Skeletal muscle cell (primary cell): ENCODE measurements around the gene RREB1.

Experiments
- DNase-seq: peaks from one replicate; pipeline ENCODE4 v3.0.0-alpha.2; 2010; ENCODE audit warnings: low read depth
- H3K4me3 ChIP-seq: 2 replicates; pipeline ENCODE4 v1.5.1; 2011; ENCODE audit warnings: low read depth, mild to moderate bottlenecking, control low read depth, low read length, moderate library complexity

RREB1 gene

DNA sequence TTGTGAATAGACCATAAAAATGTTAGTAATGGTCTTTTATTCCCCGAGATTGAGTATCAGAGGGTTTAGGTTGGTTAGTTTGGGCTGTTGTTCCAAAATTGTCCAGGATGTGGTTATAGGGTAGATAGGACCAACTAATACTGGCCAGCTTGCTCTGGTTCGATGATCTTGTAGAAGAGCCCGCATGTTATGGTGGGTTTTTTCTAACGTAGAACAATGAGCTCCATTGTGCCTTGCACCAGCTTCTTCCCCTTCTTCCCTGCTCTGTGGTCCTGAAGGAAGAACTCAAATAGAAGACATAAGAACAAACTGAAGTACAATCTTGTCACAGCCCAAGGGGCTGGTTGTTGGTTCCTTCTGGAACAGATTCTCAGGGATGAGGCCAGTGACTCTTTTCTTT, 70.5 kb downstream of the RREB1 start:
- DNase-seq, result no peak
- H3K4me3 ChIP-seq, result no peak overlapping the region

DNA sequence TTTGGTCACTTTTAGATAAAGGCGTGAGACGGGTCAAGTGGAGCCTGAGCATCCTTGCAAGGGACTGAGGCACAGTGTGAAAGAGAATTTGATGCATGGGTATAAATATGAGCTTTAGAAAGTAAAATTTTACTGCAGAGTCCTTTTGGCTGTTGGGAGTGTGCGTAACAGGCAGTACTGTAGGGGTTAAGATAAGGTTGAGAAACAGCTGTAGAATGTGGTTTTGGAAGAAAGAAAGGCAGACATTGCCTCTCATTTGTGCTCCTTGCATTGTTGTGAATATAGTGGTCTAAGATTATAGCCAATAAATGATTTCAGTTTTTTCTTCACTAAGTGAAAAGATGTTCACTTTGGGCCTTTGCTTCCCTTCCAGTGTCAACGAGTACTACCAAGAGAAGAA, 73.0 kb downstream of the RREB1 start:
- no peak for DNase-seq
- H3K4me3 ChIP-seq, result no peak overlapping the region

DNA sequence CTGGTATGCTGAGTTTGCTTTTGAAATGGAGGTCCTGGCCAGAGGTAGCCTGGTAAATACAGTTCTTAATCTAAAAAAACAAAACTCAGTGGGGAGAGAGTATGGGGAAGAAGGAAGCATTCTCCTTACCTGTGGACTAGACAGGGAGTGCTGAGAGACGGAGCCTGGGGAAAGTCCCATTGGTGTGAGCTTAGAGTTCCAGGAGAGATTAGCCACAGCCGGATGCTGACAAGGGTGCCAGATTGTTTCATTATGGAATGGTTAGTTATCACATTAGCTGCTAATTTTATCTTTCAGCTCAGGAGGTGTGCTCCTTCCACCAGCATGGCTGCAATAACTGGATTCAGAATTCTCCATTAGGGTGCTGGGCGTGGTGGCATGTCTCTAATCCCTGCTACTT, 75.9 kb downstream of the RREB1 start:
- DNase-seq, result no peak

DNA sequence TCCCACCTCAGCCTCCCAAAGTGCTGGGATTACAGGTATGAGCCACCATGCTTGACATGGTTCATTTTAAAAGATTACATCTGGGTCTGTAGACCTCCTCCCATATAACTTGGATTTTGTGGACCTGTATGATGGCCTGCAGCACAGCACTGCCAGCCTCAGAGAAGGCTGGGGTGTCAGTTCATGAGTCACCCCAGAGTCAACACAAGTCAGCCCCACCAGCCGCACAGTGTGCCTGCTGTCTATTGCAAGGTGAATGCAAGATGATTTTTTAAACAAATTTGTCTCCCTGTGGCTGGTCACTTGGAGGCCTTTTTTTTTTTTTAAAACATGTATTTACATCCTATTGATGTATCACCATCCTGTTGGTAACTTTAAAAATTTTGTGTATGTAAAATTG, 76.7 kb downstream of the RREB1 start:
- H3K4me3 ChIP-seq, result no peak overlapping the region
- no peak for DNase-seq

More for the DNA sequence above, 75.9 kb downstream of the RREB1 start:
- no peak overlapping the region for H3K4me3 ChIP-seq

DNA sequence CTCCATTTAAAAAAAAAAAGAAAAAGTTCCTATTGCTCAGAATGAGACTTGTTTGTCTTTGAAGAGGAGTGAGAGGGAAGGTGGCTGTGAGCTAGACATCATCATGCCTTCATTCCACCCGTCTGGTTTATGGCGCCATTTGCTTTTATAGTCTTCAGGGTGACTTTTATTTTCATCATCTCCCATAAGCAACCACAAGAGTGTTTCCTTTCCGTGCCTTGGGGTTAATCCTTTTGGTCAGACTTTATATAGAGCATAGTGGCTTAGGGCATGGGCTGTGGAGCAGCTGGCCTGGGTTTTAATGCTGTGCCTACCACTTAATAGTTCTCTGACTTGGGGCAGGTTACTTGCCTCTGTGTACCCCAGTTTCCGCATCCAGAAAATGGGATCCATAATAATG, 77.8 kb downstream of the RREB1 start:
- no peak for DNase-seq
- H3K4me3 ChIP-seq, result no peak overlapping the region

DNA sequence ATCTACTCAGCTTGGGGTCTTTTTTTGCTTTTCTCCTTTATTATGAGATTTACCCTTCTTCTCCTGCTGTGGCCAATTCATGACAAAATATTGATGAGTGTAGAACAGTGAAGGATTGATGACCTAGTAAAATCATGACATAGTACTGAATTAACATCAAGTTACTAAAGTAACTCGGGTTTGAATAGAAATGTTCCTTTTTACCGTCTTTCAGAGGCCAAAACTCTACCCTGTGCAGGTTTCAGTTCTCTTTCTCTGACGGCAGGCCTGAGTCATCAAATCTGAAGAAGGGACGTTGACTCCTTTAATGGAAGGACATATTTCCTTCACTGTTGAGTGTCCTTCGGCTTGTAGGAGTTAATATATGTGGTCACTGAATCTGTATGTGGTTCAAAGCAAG, 80.7 kb downstream of the RREB1 start:
- no peak for DNase-seq
- H3K4me3 ChIP-seq, result no peak overlapping the region

DNA sequence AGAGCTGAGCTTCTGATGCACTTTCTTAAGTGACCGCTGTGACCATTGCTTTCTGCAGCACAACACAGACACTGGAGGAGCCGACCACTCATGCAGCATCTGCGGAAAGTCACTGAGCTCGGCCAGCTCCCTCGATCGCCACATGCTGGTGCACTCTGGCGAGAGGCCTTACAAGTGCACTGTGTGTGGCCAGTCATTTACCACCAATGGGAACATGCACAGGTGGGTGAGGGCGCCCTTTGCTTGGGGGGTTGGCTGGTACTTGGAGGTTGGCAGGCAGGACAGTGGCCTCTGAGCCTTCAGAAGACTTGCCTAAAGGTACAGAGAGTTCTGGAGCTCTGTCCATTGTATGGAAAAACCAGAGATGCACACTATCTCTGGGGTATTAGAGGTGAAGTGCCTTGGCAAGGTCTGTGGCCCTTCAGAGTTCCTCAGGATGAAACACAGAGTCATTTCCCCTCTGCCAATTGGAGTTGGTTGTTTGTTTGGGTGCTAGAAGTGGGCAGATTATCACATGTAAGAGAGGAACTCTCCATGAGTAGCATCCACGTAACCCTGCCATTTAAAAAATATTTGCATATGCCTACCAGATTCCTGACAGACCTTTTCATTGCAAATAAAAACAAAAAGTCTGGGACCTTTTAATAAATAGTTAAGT, 81.5 kb downstream of the RREB1 start:
- DNase-seq, result no peak
- no peak overlapping the region for H3K4me3 ChIP-seq

DNA sequence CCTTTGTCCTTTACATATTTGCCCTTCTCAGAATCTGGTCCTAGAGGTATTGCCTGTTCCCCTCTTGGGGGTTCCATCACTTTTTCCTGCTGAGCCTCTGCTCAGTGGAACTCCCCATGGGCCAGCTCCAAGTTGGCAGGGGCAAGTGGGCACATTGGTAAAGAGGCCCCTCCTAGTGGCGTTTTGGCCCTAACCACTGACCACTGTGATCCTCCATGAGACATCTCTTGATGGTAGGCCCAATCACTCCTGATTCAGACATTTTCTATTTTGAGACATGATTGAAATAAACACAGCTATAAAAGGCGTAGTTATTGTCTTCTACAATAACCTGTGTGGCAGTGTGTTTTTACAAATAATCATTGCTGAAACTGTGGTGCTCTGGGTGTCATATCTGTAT, 83.0 kb downstream of the RREB1 start:
- no peak overlapping the region for H3K4me3 ChIP-seq
- DNase-seq, result no peak

DNA sequence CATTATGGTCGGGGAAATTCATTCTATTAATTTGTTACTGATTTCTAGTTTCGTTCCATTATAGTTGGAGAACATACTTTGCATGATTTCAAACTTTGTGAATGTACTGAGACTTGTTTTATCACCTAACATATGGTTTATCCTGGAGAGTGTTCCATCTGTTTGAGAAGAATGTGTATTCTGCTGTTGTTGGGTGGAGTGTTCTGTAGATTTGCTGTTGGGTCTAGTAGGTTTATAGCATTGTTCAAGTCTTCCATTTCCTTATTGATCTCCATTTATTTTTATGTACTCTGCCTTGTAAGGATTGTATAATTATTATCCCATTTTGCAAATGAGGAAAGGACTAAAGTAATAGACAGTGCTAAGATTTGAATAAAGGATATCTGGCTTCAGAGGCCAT, 85.4 kb downstream of the RREB1 start:
- DNase-seq, result no peak
- no peak overlapping the region for H3K4me3 ChIP-seq

DNA sequence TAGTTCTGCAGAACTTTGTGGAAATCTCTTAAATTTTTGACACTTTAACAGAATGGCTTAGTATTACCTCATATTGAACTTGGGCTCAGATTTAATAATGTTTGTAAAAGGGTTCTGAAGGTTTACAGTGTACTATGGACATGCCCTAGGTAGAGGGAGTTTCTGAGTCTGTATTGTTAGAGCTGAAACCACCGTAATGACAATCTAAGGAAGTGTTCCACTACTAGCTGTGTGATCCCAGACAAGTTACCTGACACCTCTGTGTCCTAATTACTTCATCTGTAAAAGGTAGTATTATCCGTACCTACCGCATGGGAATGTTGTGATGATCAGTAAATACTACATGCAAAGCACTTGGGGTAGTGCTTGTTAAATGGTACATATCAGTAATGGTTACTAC, 86.9 kb downstream of the RREB1 start:
- no peak overlapping the region for H3K4me3 ChIP-seq
- no peak for DNase-seq

DNA sequence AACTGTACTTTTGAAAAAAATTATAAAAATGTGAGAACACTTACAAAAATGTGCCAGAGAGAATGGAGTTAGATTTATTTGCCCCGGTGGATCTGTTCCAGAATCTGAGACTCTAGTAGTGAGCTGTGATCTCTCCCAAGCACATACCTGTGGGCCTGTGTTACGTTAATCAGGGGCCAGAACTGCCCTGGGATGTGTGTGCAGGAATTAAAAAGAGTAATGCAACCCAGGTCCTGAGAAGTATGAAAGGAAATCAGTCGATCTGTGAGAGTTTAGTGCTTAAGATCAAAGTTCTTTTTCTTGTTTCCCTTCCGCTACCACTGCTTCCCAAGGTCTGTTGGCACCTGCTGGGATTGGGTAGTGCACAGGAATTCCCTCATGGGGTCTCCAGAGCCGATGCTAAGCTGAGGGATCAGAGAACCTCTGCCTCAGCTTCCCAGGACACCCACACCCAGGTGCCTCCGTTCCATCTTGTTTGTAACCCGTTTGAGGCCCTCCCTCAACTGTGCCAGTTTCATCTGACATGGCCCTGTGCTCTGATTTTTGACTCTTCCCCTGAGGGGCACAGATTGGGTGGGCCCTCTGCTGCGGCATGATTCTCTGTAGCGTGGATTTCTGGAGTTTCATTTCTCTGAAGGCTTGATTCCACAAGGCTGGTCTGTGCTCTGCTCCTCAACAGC, 87.7 kb downstream of the RREB1 start:
- no peak overlapping the region for H3K4me3 ChIP-seq
- DNase-seq, result no peak

DNA sequence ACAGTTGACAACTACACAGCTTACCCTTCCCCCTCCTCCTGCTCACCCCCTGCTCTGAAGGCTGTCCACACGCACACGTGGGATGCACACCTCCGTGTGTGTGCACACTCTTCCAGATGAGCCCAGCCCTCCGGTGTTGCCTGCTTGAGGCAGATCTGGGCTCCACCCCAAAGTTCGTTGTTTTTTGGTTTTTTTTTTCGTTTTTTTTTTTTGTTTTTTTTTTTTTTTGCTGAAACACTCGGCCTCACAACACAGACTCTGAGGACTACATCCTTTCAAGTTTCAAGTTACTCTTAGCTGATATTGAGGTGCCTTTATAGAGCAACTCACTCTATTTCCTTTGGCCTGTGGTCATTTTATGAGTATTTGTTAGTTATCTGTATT, 88.2 kb downstream of the RREB1 start:
- DNase-seq, result no peak
- H3K4me3 ChIP-seq, result no peak overlapping the region

DNA sequence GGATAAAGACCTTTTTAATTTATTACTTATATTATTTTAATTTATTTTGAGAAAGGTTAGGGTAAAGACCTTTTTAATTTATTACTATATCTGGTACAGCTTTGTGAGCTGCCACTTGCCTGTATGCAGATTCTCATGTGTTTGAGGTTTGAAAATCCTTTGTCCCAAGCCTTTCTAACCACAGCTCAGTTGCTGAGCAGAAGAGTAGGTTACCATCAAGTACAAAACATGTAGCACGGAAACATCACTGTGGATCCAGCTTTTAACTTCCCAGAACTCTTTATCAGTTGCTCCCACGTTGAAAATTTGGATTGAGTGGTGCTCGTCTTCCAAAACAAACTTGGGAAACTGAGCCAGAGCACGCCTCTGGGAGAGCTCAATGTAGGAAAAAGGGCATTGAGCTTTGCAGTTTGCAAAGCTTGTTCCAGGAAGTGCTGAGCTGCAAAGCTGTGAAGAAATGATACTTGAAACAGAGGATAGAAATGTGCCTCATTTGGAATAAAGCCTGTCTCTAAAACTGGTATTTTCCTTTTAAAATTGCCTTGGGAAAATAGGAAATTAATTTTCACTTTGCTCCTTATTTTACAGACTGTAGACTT, 89.0 kb downstream of the RREB1 start:
- no peak overlapping the region for H3K4me3 ChIP-seq
- no peak for DNase-seq

DNA sequence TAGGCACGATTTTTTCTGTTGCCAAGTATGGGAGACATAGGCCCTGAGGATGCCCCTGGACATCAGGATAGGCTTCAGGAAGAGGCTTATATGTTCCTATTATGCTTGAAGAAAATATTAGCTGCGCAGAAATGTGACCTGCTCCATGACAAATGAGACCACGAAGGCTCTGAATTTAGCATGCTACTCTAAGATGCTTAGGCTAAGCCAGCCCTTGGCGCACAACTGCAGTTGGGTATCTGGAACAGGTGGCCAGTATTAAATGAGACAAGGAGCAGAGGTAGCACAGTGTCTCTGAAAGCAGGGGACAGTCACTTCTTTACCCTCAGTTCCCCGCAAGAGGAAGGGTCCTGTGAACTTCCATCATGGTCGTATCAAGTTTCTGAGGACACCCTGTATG, 90.0 kb downstream of the RREB1 start:
- DNase-seq, result no peak
- no peak overlapping the region for H3K4me3 ChIP-seq

DNA sequence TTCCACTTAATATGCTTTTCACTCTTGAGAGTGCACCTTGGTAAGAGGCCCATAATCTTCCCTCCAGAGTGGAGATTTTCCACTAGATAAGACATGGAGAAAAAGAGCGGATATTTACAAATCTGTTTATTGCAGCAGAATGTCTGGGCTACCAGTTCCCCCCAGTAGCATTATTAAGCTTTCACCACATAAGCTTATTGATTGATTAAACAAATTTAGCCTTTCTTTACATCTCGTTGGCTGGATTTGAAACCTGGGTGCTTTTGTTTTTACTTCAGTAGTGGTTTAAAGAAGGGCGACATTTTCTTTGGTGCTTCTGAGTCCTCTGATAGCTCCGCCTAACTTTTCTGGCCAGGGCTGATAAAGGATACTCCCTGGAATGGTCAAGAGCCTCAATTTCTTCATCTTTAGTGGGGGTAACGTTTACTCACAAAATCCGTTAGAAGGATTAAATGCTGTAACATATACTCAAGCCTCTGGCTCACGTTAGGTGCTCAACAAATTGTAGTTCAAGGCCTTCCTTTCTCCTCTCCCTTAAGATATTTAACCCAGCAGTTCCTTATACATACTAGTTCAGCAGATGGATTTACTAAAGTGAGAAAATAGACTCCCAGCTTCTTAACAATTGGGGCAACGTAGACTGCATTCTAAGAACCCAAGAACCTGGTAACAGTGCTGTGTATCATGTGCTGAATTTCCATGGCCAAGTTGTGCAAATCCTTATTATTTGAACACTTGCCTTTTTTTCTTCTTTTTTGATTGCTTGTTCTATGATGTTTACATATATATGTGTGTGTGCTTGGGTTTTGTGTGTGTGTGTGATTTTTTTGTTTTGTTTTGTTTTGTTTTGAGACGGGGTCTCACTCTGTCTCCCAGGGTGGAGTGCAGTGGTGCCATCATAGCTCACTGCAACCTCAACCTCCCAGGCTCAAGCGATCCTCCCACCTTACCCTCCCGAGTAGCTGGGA, 91.4 kb downstream of the RREB1 start:
- no peak overlapping the region for H3K4me3 ChIP-seq
- DNase-seq, result no peak

DNA sequence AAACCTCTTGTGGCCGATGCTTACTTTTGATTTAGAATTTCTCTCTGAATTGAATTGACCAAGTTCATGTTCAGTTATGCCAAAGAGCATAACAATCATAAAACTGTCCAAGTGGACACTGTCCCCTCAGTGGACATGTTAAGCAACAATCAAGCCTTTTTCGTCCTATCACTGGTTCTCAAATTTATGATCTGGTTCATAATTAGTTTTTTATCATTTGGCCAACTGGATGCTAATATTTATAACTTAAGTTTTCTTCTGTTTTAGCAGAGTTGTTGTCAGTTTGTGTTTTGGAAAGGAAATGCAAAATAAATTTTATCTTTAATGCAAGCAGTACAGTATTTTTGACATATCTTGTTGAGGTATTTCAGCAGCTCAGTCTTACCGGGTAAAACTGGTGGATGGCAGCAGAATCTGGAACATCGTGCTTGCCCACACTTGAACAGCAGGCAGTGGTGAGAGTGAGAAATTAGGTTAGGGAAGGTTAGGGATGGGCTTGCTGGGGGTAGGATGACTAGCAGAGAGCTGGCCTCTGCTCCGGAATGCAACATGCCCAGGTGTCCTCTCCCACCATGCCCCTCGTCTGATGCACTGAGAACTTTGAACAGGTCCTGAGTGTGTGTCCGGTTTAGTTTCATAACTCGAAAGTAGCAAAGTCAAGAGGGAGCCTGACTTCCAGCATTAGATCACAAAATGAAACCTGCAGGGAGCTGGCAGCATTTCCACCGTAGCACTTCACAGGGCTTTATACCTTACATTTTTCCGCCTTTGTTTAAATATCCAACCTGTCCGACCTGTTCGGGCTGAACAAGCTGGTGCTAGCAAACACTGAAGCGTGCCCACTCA, 93.1 kb downstream of the RREB1 start:
- H3K4me3 ChIP-seq, result no peak overlapping the region
- no peak for DNase-seq

DNA sequence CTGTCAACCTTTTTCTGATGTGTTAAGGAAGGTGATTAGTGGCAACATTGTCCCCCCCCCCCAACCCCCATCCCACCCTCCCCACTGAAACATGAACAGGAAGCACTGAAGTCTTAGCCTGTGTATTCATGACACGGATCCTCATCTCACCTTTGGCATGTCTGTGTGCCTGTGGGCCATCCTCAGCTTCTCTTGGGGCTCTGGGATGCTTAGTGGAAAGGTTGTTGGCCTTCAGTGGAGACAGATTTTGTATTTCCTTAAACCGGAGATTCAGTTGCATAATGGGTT, 93.6 kb downstream of the RREB1 start:
- no peak overlapping the region for H3K4me3 ChIP-seq
- DNase-seq, result no peak

DNA sequence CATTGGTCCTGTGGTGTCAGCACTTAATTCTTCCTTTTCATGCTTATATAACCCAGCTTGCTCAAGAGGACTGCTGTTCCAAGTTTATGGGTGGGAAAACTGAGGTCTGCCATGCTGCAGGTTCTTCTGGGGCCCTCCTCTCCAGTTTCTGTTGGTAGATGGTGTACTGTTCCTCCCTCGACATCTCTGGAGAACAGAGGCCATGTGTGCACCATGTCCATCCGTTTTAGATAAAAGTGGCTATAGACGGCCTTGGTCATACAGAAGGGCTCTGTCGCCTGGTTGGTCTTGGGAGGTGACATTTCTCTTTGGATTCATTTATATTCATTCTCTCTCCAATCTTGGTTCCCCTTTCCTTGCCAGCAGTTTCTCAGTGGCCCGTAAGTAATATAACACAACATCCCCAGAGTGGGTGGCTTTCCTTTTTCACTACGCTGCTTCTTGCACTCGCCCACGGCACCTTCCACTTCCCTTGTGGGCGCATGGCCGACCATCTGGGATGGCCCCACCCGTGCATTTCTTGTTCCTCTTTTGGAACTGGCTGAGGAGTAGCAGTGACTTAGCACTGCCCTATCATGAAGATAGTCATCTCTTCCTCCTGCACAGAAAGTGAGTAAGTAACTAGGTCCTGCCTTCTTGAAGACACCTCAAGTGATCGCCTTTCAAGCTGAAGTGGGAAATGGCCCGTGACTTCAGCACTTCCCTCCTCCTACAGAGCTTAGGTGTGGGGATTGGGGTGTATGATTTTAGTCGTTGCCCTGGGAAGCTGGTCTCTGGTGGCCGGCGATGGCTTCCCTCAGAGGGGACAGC, 94.2 kb downstream of the RREB1 start:
- no peak overlapping the region for H3K4me3 ChIP-seq
- no peak for DNase-seq

DNA sequence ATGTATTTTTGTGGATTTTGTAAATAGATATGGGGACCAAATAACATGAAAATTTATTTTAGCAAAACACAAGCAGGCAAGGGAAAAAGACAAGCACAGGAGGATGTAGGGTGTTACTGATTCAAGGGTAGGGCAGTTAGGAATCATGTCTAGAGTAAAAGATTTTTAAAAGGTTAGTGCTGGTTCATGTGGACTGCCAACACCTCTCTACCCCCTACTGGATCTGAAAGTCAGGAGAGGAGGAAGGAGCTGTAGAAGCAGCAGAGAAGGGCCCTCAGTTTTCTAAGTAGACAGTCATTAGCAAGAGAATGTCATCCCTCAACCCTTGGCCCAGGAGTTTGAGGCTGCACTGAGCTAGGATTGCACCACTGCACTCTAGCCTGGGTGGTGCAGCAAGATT, 95.2 kb downstream of the RREB1 start:
- H3K4me3 ChIP-seq, result no peak overlapping the region
- DNase-seq, result no peak
